Gastroesophageal sphincter (tissue), 4 donors: ENCODE results near the gene ATRAID. TPM values are rescaled to one million over a fixed set of nuclear protein-coding genes. Genes with fewer than 3 reads are reported as not detected.

Experiments used
- ATAC-seq: fragments of 150-250 bp; one replicate; pipeline ENCODE4 v1.9.1; 2016; ENCODE audit warnings: mild to moderate bottlenecking, moderate library complexity
- H3K27ac ChIP-seq, 4 donors: fragments of 200-600 bp; sonication (generic) in 3 of 4; 1 replicate in 3 of 4; 2 replicates in 1 of 4; pipeline ENCODE4 v1.5.1; 2016 to 2019
- H3K27me3 ChIP-seq: fragments of 200-600 bp; sonication (generic); one replicate; pipeline ENCODE4 v1.5.1; 2019
- H3K36me3 ChIP-seq, 2 donors: fragments of 200-600 bp; sonication (generic); one replicate each; pipeline ENCODE4 v1.5.1; 2019; ENCODE audit warnings: control low read depth in 1 of 2
- H3K4me1 ChIP-seq, 3 donors: fragments of 200-600 bp; sonication (generic); 1 replicate in 2 of 3; 2 replicates in 1 of 3; pipeline ENCODE4 v1.5.1; 2016 to 2019; ENCODE audit warnings: control low read depth in 2 of 3
- H3K4me3 ChIP-seq, 2 donors: fragments of 200-600 bp; sonication (generic); one replicate each; pipeline ENCODE4 v1.5.1; 2019; ENCODE audit warnings: mild to moderate bottlenecking in 1 of 2, moderate library complexity in 1 of 2
- H3K9me3 ChIP-seq, 3 donors: fragments of 200-600 bp; sonication (generic); one replicate each; pipeline ENCODE4 v1.5.1; 2017 to 2019; ENCODE audit warnings: control low read depth in 2 of 3
- EP300 ChIP-seq: sonication (generic); formaldehyde crosslinking; IDR thresholded peaks from one replicate; pipeline ENCODE4 v1.6.1; 2017; ENCODE audit warnings: antibody characterized with exemption, mild to moderate bottlenecking
- POLR2A ChIP-seq, 2 donors: fragments of 450-650 bp; IDR thresholded peaks; one replicate each; pipeline ENCODE4 v1.6.1; 2017; ENCODE audit warnings: antibody characterized with exemption in 2 of 2, mild to moderate bottlenecking in 2 of 2, moderate library complexity in 1 of 2
- POLR2AphosphoS5 ChIP-seq: sonication (generic); formaldehyde crosslinking; IDR thresholded peaks from one replicate; pipeline ENCODE4 v1.6.1; 2017; ENCODE audit warnings: antibody characterized with exemption
- WGBS, 2 donors: methylation state at CpG; one replicate each; pipeline ENCODE4 v1.1.5; 2018; ENCODE audit warnings: low coverage in 1 of 2; 5-methylcytosine and 5-hydroxymethylcytosine counted together
- total RNA-seq, 4 donors: library from RNA; depleted of rRNA; stranded (reverse); fragments of >200 nt; gene quantifications; one replicate each; pipeline ENCODE4 v1.1.0, GENCODE V29; 2016
- TF ChIP-seq, protein P1 (sequence below), 4 experiments: fragments of 200-600 bp in 2 of 4; fragments of 450-650 bp in 2 of 4; sonication (generic) in 1 of 4; IDR thresholded peaks; one replicate each; pipeline ENCODE4 v1.5.1; 2017 to 2019; ENCODE audit warnings: antibody characterized with exemption in 4 of 4, mild to moderate bottlenecking in 2 of 4, moderate library complexity in 2 of 4

Gene ATRAID
- total RNA-seq, 4 donors from 2014 or later: 124 to 147 (median 129) TPM

DNA sequence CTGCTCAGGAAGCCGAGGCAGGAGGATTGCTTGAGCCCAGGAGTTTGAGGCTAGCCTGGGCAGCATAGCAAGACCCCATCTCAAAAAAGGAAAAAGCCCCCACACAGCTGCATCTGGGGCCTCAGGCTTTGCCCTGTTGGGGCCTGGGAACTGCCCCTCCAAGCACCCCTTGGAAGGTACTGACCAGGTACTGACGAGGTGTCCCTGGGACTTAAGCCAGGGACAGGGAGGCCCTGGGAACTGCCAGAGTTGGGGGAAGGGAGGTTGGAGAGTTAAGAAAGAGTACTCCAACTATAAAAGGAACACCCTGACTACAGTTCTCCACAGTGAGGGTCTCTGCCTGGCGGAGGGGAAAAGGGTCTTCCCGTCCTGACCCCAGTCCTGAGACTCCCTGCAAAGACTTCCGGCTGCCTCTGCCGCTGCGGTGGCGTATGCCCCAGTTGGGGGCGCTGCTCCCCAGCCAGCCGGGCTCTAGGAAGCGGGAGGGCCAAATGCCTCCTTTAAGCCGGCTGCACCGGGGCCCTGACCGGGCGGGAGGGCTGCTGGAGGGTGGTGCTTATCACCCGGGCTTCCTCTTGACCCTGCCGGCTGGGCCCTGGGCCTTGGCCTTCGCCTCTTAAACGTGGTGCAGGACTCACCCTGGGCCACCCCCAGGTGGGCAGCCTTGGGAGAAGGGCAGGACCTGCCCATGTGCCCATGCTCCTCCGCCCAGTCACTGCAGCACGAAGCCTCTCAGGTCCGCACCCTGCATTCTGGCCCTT is 38.2 kb downstream of the ATRAID start:
- H3K27me3 ChIP-seq: peaks cover 67% of the 10 kb centered on the region
- H3K27ac ChIP-seq: no peak overlapping the region
- 40 to 49% methylated on average over 1 to 3 of the region's 22 CpGs for WGBS, 2 donors
- no peaks in the 10 kb centered on the region for H3K4me1 ChIP-seq
- no peaks in the 10 kb centered on the region for H3K36me3 ChIP-seq
- TF ChIP-seq, protein P1, sequence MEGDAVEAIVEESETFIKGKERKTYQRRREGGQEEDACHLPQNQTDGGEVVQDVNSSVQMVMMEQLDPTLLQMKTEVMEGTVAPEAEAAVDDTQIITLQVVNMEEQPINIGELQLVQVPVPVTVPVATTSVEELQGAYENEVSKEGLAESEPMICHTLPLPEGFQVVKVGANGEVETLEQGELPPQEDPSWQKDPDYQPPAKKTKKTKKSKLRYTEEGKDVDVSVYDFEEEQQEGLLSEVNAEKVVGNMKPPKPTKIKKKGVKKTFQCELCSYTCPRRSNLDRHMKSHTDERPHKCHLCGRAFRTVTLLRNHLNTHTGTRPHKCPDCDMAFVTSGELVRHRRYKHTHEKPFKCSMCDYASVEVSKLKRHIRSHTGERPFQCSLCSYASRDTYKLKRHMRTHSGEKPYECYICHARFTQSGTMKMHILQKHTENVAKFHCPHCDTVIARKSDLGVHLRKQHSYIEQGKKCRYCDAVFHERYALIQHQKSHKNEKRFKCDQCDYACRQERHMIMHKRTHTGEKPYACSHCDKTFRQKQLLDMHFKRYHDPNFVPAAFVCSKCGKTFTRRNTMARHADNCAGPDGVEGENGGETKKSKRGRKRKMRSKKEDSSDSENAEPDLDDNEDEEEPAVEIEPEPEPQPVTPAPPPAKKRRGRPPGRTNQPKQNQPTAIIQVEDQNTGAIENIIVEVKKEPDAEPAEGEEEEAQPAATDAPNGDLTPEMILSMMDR (IDR thresholded peaks at IDR 0.05): peak in 1 of 4 experiments; percentile 59
- TF ChIP-seq POLR2A (IDR thresholded peaks at IDR 0.05): no peak
- no peak overlapping the region for H3K4me3 ChIP-seq
- ATAC-seq: peak; percentile 62
- no peaks in the 10 kb centered on the region for H3K9me3 ChIP-seq

GRCh38 chr2:27250652-27251379 is 39.0 kb downstream of the ATRAID start:
- no peak overlapping the region for H3K27ac ChIP-seq
- no peak overlapping the region for H3K4me3 ChIP-seq
- 57% methylated on average over 7 of the region's 13 CpGs; no CpG with 5 or more reads in 1 of the 2 donors for WGBS, 2 donors
- no peaks in the 10 kb centered on the region for H3K9me3 ChIP-seq
- no peaks in the 10 kb centered on the region for H3K36me3 ChIP-seq
- no peak for ATAC-seq
- H3K27me3 ChIP-seq: peaks cover 70% of the 10 kb centered on the region
- H3K4me1 ChIP-seq: no peaks in the 10 kb centered on the region
- no peak for TF ChIP-seq POLR2A (IDR thresholded peaks at IDR 0.05)
- no peak for TF ChIP-seq POLR2AphosphoS5
- TF ChIP-seq, protein P1 (IDR thresholded peaks at IDR 0.05): no peak
- TF ChIP-seq EP300: no peak

DNA sequence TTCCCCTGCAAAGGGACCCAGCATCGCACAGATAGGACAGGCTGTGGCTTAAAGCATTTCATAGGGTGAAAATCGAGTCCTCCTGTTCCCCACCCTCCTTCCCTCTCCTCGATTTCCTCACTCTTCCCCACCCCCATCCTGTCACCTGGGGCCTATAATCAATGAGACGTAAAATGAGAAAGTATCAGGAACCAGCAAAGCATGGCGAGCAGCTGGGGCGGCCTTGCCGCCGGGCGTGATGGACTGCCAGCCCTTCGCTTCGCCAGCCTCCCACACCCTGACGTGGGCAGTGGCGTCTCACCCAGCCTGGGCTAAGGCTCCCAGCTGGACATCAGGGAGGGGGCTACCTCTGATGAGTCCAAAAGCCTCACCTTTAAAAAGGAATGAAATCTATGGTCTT is 39.9 kb downstream of the ATRAID start:
- Histone ChIP-seq H3K27me3 (peaks cover 79% of the 10 kb centered on the region), H3K9me3 (no peaks in the 10 kb centered on the region), H3K27ac (no peak overlapping the region), H3K4me3 (no peak overlapping the region), H3K36me3 (no peaks in the 10 kb centered on the region), H3K4me1 (no peaks in the 10 kb centered on the region)
- WGBS, 2 donors: no CpG with 5 or more reads among the region's 13 CpGs
- TF ChIP-seq, protein P1 (IDR thresholded peaks at IDR 0.05): no peak
- TF ChIP-seq EP300 (no peak), POLR2AphosphoS5 (no peak), POLR2A (IDR thresholded peaks at IDR 0.05) (no peak)
- no peak for ATAC-seq

- Histone ChIP-seq H3K36me3 (no peaks in the 10 kb centered on the region), H3K4me1 (no peaks in the 10 kb centered on the region), H3K27me3 (peaks cover 96% of the 10 kb centered on the region), H3K4me3 (no peak overlapping the region), H3K9me3 (no peaks in the 10 kb centered on the region), H3K27ac (no peak overlapping the region)
- 15 to 27% methylated on average over 7 to 10 of the region's 13 CpGs for WGBS, 2 donors
- no peak for ATAC-seq
- TF ChIP-seq EP300: no peak
- TF ChIP-seq POLR2A (IDR thresholded peaks at IDR 0.05): no peak
- no peak for TF ChIP-seq POLR2AphosphoS5
- TF ChIP-seq, protein P1 (IDR thresholded peaks at IDR 0.05): no peak
These were observed 43.3 kb downstream of the ATRAID start for GRCh38 chr2:27255187-27255586.

DNA sequence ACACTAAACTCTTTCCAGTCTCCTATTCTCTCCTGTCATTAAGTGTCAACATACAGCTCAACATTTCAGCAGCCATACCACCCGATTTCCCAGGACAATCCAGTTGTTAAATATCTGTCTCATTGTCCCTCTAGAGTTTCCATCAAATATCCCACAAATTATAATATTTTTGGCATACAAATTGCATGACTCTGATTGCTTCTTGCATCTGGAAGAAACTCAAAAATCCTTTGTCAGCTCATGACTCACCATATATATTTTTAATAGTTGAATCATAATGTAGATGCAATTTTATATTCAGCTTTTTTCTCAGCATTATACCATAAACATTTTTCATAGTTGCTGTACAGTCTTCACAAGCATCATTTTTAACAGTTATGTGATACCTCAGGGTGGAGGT is 43.8 kb downstream of the ATRAID start:
- no peak for ATAC-seq
- H3K27me3 ChIP-seq: peaks cover 96% of the 10 kb centered on the region
- TF ChIP-seq POLR2A (IDR thresholded peaks at IDR 0.05) (no peak), POLR2AphosphoS5 (no peak), EP300 (no peak)
- TF ChIP-seq, protein P1 (IDR thresholded peaks at IDR 0.05): no peak

More for the DNA sequence above, 43.8 kb downstream of the ATRAID start:
- no peaks in the 10 kb centered on the region for H3K4me1 ChIP-seq
- no peak overlapping the region for H3K4me3 ChIP-seq
- no peaks in the 10 kb centered on the region for H3K36me3 ChIP-seq
- H3K27ac ChIP-seq: no peak overlapping the region
- no peaks in the 10 kb centered on the region for H3K9me3 ChIP-seq
- 38 to 41% methylated on average over 1 of the region's 1 CpG for WGBS, 2 donors
